Measurements from ENCODE around the gene AIMP1. TPM values are rescaled to one million over a fixed set of nuclear protein-coding genes. Genes with fewer than 3 reads are reported as not detected.
"Not testable (repeated sequence)": the region's sequence is repeated elsewhere in the genome, so short reads cannot be mapped to it uniquely, and the experiment has no call there.

The AIMP1 gene
- total RNA-seq, 1 experiment from 2014 or later, result 55.6 TPM

- no peak for DNase-seq (ENCODE audit: low spot score)
These were observed 34.7 kb downstream of the AIMP1 start for GRCh38 chr4:106351016-106351415.

DNA sequence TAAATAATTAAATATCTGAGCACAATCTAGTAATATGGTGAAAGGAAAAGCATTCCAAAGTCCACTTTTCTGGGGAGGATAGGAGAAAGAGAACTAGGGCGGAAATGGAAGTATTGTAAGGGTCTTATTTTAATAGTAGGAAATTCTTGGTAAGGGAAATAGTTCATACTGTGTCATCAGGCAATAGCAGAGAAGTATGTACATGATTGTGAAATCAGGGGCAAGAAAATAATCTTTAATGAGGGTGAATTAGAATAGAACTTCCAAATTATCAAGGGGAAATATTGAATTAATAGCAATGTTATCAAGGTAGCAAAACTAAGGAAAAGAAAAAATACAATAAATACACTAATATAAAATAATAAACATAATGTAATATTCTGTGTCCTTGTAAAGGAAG lies 37.4 kb downstream of the AIMP1 start:
- DNase-seq (ENCODE audit: low spot score), result no peak

DNA sequence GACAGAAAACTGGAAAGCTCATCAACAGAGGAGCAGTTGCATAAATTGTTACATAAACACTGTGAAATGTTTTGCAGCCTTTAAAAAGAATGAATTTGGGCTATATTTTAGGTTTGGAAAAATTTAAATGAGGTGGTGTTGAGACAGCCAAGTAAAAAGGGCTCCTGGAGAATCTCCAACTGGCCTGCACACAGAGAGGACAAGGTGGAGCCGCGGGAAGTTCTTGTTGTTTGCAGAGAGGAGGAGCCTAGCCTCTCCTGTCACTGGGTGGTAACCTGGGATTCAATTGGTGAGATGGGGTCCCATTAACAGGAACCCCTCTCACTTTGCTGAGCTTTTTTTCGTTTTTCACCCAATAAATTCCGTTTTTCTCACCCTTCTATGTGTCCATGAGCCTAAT lies 38.8 kb downstream of the AIMP1 start:
- DNase-seq (ENCODE audit: low spot score), result no peak

DNA sequence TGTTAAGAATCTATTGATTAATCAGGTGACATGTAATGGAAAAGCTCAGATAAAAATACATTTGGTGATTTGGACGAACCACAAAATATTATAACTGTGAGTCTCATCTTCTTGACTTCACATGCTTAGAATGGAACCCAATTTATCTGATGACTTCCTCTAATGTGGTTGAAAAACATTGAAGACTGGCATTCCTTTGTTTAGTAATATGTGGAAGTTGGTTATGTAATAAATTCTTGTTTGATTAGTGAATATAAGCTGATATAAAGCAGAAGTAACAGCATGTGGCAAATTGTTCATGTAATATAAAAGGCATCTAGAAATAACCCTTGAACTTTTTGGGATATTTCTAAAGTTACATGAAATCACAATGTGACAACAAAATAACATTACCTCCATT lies 42.5 kb downstream of the AIMP1 start:
- peak; percentile 45 for DNase-seq (ENCODE audit: low spot score)

GRCh38 chr4:106362086-106362825 lies 45.9 kb downstream of the AIMP1 start:
- no peak for DNase-seq (ENCODE audit: low spot score)

DNA sequence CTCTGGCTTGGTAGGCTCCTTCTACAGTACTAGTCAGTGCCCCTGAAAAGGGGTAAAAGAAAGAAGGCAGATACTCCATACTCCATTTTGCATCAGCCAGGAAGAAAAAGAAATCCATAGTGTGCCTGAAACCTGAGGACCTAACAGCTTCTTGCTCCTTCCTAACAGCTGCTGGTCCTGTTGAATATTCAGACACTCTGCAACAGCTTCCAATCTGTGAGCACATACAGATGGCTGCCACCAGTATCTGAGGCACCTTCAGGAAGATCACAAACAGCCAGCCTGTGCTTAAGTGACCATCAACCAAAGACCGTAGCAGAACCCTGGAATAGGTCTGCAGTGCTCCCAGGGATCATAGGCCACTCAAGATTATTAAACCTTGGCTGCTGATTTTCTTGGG lies 47.9 kb downstream of the AIMP1 start:
- DNase-seq (ENCODE audit: low spot score), result no peak

DNA sequence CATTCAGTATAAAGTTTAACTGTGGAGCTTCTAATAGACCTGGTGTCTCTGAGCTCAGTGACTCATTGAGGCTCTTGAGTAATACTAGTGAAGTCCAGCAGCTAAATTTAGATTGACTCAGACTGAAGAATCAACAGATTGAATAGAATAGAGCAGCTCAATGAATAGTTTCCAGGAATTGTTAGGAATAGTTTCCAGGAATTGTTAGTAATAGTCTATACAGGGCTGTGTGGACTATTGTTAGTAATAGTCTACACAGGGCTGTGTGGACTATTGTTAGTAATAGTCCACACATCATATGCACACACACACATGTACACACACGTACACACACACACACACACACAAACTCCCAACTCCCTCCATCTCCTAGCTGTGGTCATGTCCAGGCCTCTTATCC lies 49.3 kb downstream of the AIMP1 start:
- DNase-seq (ENCODE audit: low spot score), result peak; percentile 78

- DNase-seq (ENCODE audit: low spot score), result peak; percentile 30
These were observed 49.7 kb downstream of the AIMP1 start for GRCh38 chr4:106366026-106366425.

GRCh38 chr4:106367072-106367471 lies 50.7 kb downstream of the AIMP1 start:
- DNase-seq (ENCODE audit: low spot score), result no peak

DNA sequence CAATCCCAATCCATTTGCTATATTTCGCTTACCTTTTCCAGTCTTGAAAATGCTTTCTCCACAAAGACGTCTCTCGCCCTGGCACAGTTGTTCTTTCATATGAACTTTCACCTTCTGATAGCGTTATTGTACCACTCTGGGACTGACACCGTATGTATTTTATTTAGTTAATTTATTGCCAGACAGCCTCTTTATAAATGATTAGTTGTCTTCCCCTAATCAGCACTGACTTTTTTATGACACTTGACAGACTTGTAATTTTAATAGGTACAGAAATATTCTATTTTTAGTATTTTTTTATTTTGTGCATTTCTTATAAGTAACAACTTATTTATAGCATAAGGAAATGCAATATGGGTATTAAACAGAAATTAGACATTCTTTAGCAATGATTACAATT lies 52.3 kb downstream of the AIMP1 start, which contains the start of gene GIMD1:
TSS of gene GIMD1 (minus strand) at position 101 of the 400 bp plus-strand sequence. CDS start 1,343 bp downstream, outside the sequence.
- DNase-seq (ENCODE audit: low spot score), result no peak

DNA sequence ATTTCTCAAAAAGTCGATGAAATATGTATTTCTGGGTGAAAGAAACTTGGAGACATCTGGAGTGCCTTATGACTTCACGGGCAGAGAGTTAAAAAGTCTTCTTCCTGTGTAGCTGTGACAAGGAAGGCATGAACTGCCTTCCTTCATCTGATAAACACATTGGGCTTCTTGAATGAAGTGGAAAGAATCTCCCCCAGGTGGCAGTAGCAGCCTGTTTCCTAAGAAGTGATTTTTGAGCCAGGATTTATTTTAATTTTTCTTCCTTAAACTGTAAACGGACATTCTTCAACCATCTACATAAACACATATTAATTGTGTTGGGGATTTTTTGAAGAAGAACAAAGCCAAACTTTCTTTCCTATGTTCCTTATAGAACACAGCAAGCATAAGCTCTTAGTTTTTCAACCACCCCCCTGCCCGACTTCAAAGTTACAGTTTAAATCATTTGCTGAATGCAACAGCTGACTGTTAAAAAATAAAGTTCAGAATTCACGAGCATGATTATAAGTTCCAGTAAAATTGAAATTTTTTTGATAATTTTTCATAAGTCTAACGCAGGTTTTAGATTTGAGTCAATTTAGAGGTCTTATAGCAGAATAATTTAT lies 53.2 kb downstream of the AIMP1 start:
- peak; percentile 67 for DNase-seq (ENCODE audit: low spot score)

GRCh38 chr4:106370214-106370613 lies 53.9 kb downstream of the AIMP1 start:
- DNase-seq (ENCODE audit: low spot score), result no peak

DNA sequence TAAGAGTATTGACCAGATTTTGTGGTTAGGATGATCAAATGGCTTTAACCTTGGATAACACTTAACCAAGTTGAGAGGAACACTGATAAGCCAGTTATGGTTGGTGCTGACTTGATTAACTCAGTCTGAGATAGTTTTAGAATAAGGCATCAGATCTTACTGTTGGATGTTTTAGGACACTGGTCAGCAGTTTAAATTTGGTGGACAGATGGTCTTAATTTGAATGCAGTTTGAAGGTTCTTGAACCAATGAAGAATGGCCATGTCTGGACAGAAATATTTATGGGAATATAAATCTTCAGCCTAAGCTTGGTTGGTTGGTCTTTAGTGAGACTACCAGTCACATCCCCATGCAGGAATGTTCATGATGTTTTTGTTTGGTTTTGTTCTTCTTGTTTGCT lies 54.8 kb downstream of the AIMP1 start:
- no peak for DNase-seq (ENCODE audit: low spot score)

DNA sequence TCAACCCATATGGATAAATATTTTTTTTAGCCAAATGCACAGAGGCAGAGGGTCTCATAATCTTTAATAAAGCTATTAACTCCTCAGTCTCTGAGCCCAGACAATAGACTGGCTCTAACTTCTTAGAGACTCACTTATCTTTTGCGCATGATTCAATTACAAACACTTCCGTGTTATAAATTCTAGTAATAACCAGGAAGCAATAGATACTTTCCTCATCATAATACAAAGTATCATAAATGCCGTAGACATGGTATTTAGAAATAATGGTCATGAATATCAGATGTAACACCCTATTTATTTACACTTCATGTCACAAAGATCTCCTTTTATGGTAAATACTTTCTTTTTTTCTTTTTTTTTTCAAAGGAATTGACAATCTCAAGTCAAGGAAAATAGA lies 56.7 kb downstream of the AIMP1 start:
- no peak for DNase-seq (ENCODE audit: low spot score)

GRCh38 chr4:106380179-106380578 lies 63.8 kb downstream of the AIMP1 start:
- DNase-seq (ENCODE audit: low spot score), result no peak

DNA sequence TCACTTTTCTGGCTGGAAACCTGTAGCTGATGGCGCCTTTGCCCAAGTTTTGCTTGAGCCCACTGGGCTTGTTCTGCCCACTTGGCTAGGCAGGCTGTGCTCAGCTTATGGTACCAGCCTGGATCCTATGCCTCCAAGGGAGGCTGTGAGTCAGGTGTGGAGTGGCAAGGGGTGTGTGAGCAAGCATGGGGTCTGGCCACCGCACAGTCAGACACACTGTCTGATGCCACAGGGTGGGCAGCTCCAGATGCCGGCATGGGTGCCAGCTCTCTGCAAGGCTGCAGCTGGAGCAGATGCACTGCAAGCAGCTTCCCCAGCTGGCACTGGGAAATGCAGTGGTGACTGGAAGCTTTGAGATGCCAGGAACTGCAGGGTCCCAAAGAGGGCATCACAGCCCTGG lies 68.5 kb downstream of the AIMP1 start:
- no peak for DNase-seq (ENCODE audit: low spot score)

GRCh38 chr4:106385853-106386393 lies 69.6 kb downstream of the AIMP1 start:
- DNase-seq (ENCODE audit: low spot score), result no peak

DNA sequence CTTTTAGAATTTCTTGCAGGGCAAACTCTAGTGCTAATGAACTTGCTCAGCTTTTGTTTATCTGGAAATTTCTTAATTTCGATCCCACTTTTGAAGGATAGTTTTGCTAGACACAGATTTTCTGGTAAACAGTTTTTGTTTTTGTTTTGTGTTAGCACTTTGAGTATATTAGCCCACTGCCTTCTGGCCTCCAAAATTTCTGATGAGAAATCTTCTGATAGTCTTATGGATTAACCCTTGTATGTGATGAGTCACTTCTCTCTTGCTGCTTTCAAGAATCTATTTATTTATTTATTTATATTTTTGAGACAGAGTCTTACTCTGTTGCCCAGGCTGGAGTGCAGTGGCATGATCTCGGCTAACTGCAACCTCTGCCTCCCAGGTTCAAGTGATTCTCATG lies 79.2 kb downstream of the AIMP1 start:
- no peak for DNase-seq (ENCODE audit: low spot score)

- DNase-seq (ENCODE audit: low spot score), result not testable (repeated sequence)
These were observed 82.5 kb downstream of the AIMP1 start for GRCh38 chr4:106398898-106399297.
